Measurements from ENCODE around the gene LRRC45. TPM values are rescaled to one million over a fixed set of nuclear protein-coding genes. Genes with fewer than 3 reads are reported as not detected.

The LRRC45 gene
- polyA plus RNA-seq, 3 donors: 7.3 to 10.2 (median 8.1) TPM

GRCh38 chr17:82054351-82055022 is 31.4 kb downstream of the LRRC45 start:
- H3K27ac ChIP-seq (ENCODE audit: low read depth, low read length): no peak overlapping the region
- 90 to 91% (median 91%) methylated on average over 35 to 38 of the region's 38 CpGs for WGBS, 3 donors

- WGBS, 3 donors: 80 to 88% (median 83%) methylated on average over 23 to 26 of the region's 26 CpGs
- no peak overlapping the region for H3K27ac ChIP-seq (ENCODE audit: low read depth, low read length)
These were observed 32.2 kb downstream of the LRRC45 start for GRCh38 chr17:82055023-82055964.

- WGBS, 3 donors: 88 to 91% (median 91%) methylated on average over 28 of the region's 28 CpGs
- H3K27ac ChIP-seq (ENCODE audit: low read depth, low read length): no peak overlapping the region
These were observed 33.0 kb downstream of the LRRC45 start for GRCh38 chr17:82055965-82056728.

- H3K27ac ChIP-seq (ENCODE audit: low read depth, low read length): no peak overlapping the region
- 84 to 88% (median 87%) methylated on average over 24 to 29 of the region's 29 CpGs for WGBS, 3 donors
These were observed 33.9 kb downstream of the LRRC45 start for GRCh38 chr17:82056729-82057621.

- 78 to 84% (median 79%) methylated on average over 17 of the region's 17 CpGs for WGBS, 3 donors
- no peak overlapping the region for H3K27ac ChIP-seq (ENCODE audit: low read depth, low read length)
These were observed 35.2 kb downstream of the LRRC45 start for GRCh38 chr17:82058230-82058854.

- H3K27ac ChIP-seq (ENCODE audit: low read depth, low read length): no peak overlapping the region
- WGBS, 3 donors: 74 to 89% (median 83%) methylated on average over 10 of the region's 10 CpGs
These were observed 35.7 kb downstream of the LRRC45 start for GRCh38 chr17:82058855-82059249.

GRCh38 chr17:82059272-82060000 is 36.3 kb downstream of the LRRC45 start:
- no peak overlapping the region for H3K27ac ChIP-seq (ENCODE audit: low read depth, low read length)
- 78 to 83% (median 81%) methylated on average over 19 of the region's 19 CpGs for WGBS, 3 donors

- H3K27ac ChIP-seq (ENCODE audit: low read depth, low read length): no peak overlapping the region
- WGBS, 3 donors: 82 to 87% (median 86%) methylated on average over 16 of the region's 16 CpGs
These were observed 36.9 kb downstream of the LRRC45 start for GRCh38 chr17:82060001-82060380.

GRCh38 chr17:82060614-82061013 is 37.5 kb downstream of the LRRC45 start:
- 87 to 90% (median 89%) methylated on average over 14 of the region's 14 CpGs for WGBS, 3 donors
- H3K27ac ChIP-seq (ENCODE audit: low read depth, low read length): no peak overlapping the region

- WGBS, 3 donors: 88 to 93% (median 89%) methylated on average over 34 of the region's 34 CpGs
- H3K27ac ChIP-seq (ENCODE audit: low read depth, low read length): no peak overlapping the region
These were observed 38.2 kb downstream of the LRRC45 start for GRCh38 chr17:82061047-82061925.

- no peak overlapping the region for H3K27ac ChIP-seq (ENCODE audit: low read depth, low read length)
- WGBS, 3 donors: 82 to 84% (median 84%) methylated on average over 24 of the region's 24 CpGs
These were observed 39.2 kb downstream of the LRRC45 start for GRCh38 chr17:82062076-82062983.

- WGBS, 3 donors: 82 to 95% (median 93%) methylated on average over 9 of the region's 9 CpGs
- H3K27ac ChIP-seq (ENCODE audit: low read depth, low read length): no peak overlapping the region
These were observed 39.9 kb downstream of the LRRC45 start for GRCh38 chr17:82062984-82063368.

GRCh38 chr17:82063424-82064415 is 40.6 kb downstream of the LRRC45 start:
- WGBS, 3 donors: 69 to 83% (median 79%) methylated on average over 19 to 20 of the region's 20 CpGs
- no peak overlapping the region for H3K27ac ChIP-seq (ENCODE audit: low read depth, low read length)
